Measurements from ENCODE around the gene NUP98. TPM values are rescaled to one million over a fixed set of nuclear protein-coding genes. Genes with fewer than 3 reads are reported as not detected.

Gene NUP98
- total RNA-seq, 2 experiments from 2014 or later: 102 to 115 TPM

DNA sequence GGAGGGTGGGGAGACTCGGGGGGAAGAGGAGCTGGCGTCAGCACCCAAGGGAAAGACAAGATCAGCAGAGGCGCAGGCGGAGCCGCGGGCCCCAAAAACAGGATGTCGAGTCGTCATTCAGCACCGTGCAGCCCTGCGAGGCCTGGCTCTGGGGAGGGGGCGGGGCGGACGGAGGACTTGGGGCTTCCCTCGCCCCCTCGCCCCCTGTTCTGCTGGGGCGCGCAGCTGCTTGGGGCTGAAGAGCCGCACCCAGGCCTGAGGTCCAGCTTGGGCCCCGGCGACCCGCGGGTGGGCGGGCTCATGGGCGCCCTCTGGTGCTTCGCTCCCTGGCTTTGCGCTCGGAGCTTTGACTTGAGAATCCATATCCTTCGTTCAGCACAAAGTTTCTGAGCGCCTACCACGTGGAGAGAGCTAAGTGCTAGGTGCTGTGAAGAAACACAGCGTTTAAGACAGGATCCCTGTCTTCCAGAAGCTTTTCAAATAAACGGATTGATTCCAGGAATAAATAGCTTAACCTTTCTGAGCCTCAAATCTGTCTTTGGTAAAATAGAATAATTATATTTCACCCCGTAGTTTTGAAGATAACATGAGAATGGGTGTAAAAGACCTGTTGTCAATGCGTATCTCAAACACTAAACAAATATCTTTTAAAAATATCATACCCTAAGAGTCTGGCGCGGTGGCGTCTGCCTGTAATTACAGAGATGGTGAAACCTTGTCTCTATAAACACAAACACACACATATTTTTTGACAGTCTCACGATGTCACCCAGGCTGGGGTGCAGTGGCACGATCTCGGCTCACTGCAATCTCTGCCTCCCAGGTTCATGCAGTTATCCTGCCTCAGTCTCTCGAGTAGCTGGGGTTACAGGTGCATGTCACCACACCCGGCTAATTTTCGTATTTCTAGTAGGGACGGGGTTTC, 44.3 kb upstream of the NUP98 start:
- Histone ChIP-seq H3K4me2 (ENCODE audit: low read length) (peak overlapping the region; percentile 65), H3K4me3 (ENCODE audit: low read depth, low read length, poor library complexity, severe bottlenecking) (peak overlapping the region; percentile 81), H3K27ac (ENCODE audit: low read depth, low read length, poor library complexity, severe bottlenecking) (peak overlapping the region; percentile 82), H2AFZ (ENCODE audit: low read length) (peak overlapping the region; percentile 98), H3K79me2 (ENCODE audit: insufficient read depth, low read depth, low read length) (peaks cover 39% of the 10 kb centered on the region; the same call in 1 of the 2 replicates), H3K36me3 (ENCODE audit: insufficient read depth, low read length) (peaks cover 9% of the 10 kb centered on the region; the same call in 1 of the 2 replicates), H4K20me1 (ENCODE audit: insufficient read depth, low read length) (peaks cover 25% of the 10 kb centered on the region; the same call in 1 of the 2 replicates), H3K4me1 (ENCODE audit: insufficient read depth, low read length, poor library complexity, severe bottlenecking) (peaks cover 39% of the 10 kb centered on the region), H3K9me3 (ENCODE audit: low read length) (no peaks in the 10 kb centered on the region), H3K9me2 (ENCODE audit: insufficient read depth, low read length) (no peaks in the 10 kb centered on the region)
- peak; percentile 90 for DNase-seq (ENCODE audit: low spot score)
- BruUV-seq (replicated peaks): TSS peak; percentile 93
- ChIA-PET POLR2A (interaction anchor here (0.5 to 6.3 kb wide), 25 partner anchors 8 to 255 kb away, joined by 3 to 75 read pairs (median 4); partner anchors contain the start of genes NUP98, PGAP2 and STIM1), CTCF (ENCODE audit: unreplicated experiment) (interaction anchor here (0.5 to 1.8 kb wide), 9 partner anchors 8 to 254 kb away, joined by 3 to 20 read pairs (median 4); no protein-coding TSS in a partner anchor)
- intact Hi-C loops (cut with micrococcal nuclease; ENCODE audit: unreplicated experiment): loop anchor here (1.0 kb wide), 1 partner anchor 17 kb away; no protein-coding TSS in a partner anchor
- TF ChIP-seq EZH2phosphoT487 (IDR thresholded peaks at IDR 0.05; ENCODE audit: borderline replicate concordance, low read depth, low read length): no peak
- TF ChIP-seq, protein P1, sequence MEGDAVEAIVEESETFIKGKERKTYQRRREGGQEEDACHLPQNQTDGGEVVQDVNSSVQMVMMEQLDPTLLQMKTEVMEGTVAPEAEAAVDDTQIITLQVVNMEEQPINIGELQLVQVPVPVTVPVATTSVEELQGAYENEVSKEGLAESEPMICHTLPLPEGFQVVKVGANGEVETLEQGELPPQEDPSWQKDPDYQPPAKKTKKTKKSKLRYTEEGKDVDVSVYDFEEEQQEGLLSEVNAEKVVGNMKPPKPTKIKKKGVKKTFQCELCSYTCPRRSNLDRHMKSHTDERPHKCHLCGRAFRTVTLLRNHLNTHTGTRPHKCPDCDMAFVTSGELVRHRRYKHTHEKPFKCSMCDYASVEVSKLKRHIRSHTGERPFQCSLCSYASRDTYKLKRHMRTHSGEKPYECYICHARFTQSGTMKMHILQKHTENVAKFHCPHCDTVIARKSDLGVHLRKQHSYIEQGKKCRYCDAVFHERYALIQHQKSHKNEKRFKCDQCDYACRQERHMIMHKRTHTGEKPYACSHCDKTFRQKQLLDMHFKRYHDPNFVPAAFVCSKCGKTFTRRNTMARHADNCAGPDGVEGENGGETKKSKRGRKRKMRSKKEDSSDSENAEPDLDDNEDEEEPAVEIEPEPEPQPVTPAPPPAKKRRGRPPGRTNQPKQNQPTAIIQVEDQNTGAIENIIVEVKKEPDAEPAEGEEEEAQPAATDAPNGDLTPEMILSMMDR (conservative IDR thresholded peaks at IDR 0.05; ENCODE audit: low read length): peak; percentile 91

DNA sequence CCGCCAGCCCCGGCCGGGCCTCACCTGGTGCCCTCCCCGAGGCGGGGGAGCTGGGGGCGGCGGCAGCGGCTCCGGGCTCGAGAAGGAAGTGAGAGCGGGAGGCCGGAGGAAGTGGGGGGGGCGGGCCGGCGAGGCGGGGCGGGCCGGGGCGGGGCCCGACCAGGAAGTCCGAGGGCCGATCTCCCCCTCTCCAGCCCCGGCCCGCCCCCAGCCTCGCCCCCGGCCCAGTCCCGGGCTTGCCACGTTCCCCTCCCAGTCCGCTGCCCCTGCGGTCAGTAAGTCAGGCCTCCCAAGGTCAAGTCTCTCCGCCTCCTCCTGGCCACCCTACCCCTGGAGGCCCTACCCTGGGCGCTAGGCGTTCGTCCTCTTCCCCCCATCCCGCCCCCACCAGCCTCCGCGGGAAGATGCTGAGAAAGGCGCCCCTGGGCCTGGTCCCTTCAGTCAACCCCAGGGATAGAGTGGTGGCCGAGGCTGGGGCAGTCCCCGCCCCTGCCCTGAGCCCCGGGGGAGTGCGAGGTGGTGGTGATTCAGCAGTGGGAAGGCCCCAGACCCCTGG, 43.6 kb upstream of the NUP98 start, which contains the start of gene RHOG:
Gene RHOG, minus strand, starts transcription at position 90 of the 556 bp plus-strand sequence. CDS start 12,821 bp downstream, outside the sequence.
- no peaks in the 10 kb centered on the region for H3K9me3 ChIP-seq (ENCODE audit: low read length)
- no peaks in the 10 kb centered on the region for H3K9me2 ChIP-seq (ENCODE audit: insufficient read depth, low read length)
- H3K36me3 ChIP-seq (ENCODE audit: insufficient read depth, low read length): peaks cover 9% of the 10 kb centered on the region; the same call in 1 of the 2 replicates
- H3K27ac ChIP-seq (ENCODE audit: low read depth, low read length, poor library complexity, severe bottlenecking): peak within 1 kb of the TSS; percentile 82
- peak within 1 kb of the TSS; percentile 89 for H3K4me2 ChIP-seq (ENCODE audit: low read length)
- H3K4me1 ChIP-seq (ENCODE audit: insufficient read depth, low read length, poor library complexity, severe bottlenecking): peaks cover 47% of the 10 kb centered on the region
- intact Hi-C loops (cut with micrococcal nuclease; ENCODE audit: unreplicated experiment): loop anchor here (1.0 kb wide), 1 partner anchor 17 kb away; no protein-coding TSS in a partner anchor
- no TSS peak for BruUV-seq (replicated peaks)
- peak within 1 kb of the TSS; percentile 98 for H2AFZ ChIP-seq (ENCODE audit: low read length)
- peak; percentile 82 for DNase-seq (ENCODE audit: low spot score)
- ChIA-PET CTCF (ENCODE audit: unreplicated experiment) (interaction anchor here (0.6 to 1.8 kb wide), 10 partner anchors 8 to 255 kb away, joined by 3 to 20 read pairs (median 6); no protein-coding TSS in a partner anchor), POLR2A (interaction anchor here (0.6 to 6.3 kb wide), 24 partner anchors 8 to 1758 kb away, joined by 3 to 75 read pairs (median 4); partner anchors contain the start of genes PGAP2 and STIM1)
- peak within 1 kb of the TSS; percentile 81 for H3K4me3 ChIP-seq (ENCODE audit: low read depth, low read length, poor library complexity, severe bottlenecking)
- H3K79me2 ChIP-seq (ENCODE audit: insufficient read depth, low read depth, low read length): peaks cover 43% of the 10 kb centered on the region; the same call in 1 of the 2 replicates
- peaks cover 25% of the 10 kb centered on the region; the same call in 1 of the 2 replicates for H4K20me1 ChIP-seq (ENCODE audit: insufficient read depth, low read length)
- TF ChIP-seq, protein P1 (conservative IDR thresholded peaks at IDR 0.05; ENCODE audit: low read length): no peak
- TF ChIP-seq EZH2phosphoT487 (IDR thresholded peaks at IDR 0.05; ENCODE audit: borderline replicate concordance, low read depth, low read length): no peak

All from OCI-LY7 (cell line).